ENCODE measurements around the gene CT45A7. TPM values are rescaled to one million over a fixed set of nuclear protein-coding genes. Genes with fewer than 3 reads are reported as not detected.
"Not testable (repeated sequence)": the region's sequence is repeated elsewhere in the genome, so short reads cannot be mapped to it uniquely, and the experiment has no call there.

CT45A7 gene, protein sequence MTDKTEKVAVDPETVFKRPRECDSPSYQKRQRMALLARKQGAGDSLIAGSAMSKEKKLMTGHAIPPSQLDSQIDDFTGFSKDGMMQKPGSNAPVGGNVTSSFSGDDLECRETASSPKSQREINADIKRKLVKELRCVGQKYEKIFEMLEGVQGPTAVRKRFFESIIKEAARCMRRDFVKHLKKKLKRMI
- not detected for total RNA-seq
- long read RNA-seq: 0 reads

DNA sequence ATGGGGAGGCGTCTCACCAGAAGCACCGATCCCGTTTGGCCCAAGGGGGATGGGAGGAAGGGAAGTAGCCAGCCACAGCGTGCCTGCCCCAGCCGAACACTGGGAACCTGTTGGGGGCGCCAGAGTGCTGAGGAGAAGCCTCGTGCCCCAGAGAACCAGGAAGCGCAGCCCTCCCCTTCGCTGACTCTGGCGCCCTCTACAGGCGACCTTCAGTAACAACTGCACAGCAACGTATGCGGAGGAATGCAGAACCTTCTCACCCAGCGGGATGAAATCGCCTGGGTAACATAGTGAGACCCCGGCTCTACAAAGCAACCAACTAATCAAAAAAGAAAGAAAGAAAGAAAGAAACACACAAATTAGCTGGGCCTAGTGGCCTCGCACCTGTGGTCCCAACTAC lies at the start of gene CT45A7:
TSS of gene CT45A7 (minus strand) at position 101 of the 400 bp plus-strand sequence. CDS start 3,747 bp downstream, outside the sequence.
- intact Hi-C loops (cut with DNase I); DNase-seq (ENCODE audit: low spot score): not testable (repeated sequence)

DNA sequence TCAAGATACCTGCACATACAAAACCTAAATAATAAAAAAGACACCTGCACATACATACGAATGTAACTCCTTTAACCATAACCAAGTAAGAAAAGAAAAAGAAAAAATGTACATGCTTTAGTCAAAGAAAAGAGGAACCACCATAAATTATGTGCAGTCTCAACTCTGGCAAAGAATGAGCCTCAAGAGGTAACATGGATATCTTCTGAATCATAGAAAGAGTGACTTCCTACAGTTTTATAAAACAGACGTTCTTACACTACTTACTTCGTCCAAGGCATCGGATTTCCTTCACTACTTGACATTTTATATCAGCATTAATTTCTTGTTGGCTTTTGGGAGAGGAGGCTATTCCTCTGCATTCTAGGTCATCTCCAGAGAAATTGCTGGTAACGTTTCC lies 45.7 kb upstream of the CT45A7 start:
- DNase-seq (ENCODE audit: low spot score); intact Hi-C loops (cut with DNase I): not testable (repeated sequence)

DNA sequence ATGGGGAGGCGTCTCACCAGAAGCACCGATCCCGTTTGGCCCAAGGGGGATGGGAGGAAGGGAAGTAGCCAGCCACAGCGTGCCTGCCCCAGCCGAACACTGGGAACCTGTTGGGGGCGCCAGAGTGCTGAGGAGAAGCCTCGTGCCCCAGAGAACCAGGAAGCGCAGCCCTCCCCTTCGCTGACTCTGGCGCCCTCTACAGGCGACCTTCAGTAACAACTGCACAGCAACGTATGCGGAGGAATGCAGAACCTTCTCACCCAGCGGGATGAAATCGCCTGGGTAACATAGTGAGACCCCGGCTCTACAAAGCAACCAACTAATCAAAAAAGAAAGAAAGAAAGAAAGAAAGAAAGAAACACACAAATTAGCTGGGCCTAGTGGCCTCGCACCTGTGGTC lies 34.6 kb upstream of the CT45A7 start, which contains the start of gene CT45A9:
TSS of gene CT45A9 (minus strand) at position 101 of the 400 bp plus-strand sequence. CDS start 3,751 bp downstream, outside the sequence.
- DNase-seq (ENCODE audit: low spot score): not testable (repeated sequence)

DNA sequence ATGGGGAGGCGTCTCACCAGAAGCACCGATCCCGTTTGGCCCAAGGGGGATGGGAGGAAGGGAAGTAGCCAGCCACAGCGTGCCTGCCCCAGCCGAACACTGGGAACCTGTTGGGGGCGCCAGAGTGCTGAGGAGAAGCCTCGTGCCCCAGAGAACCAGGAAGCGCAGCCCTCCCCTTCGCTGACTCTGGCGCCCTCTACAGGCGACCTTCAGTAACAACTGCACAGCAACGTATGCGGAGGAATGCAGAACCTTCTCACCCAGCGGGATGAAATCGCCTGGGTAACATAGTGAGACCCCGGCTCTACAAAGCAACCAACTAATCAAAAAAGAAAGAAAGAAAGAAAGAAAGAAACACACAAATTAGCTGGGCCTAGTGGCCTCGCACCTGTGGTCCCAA lies 17.4 kb upstream of the CT45A7 start, which contains the start of gene CT45A8:
TSS of gene CT45A8 (minus strand) at position 101 of the 400 bp plus-strand sequence. CDS start 3,755 bp downstream, outside the sequence.
- DNase-seq (ENCODE audit: low spot score); intact Hi-C loops (cut with DNase I): not testable (repeated sequence)

More for the DNA sequence above, 34.6 kb upstream of the CT45A7 start, which contains the start of gene CT45A9:
- intact Hi-C loops (cut with DNase I): not testable (repeated sequence)

DNA sequence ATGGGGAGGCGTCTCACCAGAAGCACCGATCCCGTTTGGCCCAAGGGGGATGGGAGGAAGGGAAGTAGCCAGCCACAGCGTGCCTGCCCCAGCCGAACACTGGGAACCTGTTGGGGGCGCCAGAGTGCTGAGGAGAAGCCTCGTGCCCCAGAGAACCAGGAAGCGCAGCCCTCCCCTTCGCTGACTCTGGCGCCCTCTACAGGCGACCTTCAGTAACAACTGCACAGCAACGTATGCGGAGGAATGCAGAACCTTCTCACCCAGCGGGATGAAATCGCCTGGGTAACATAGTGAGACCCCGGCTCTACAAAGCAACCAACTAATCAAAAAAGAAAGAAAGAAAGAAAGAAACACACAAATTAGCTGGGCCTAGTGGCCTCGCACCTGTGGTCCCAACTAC lies 17.2 kb downstream of the CT45A7 start, which contains the start of gene CT45A2:
TSS of gene CT45A2 (minus strand) at position 101 of the 400 bp plus-strand sequence. CDS start 3,747 bp downstream, outside the sequence.
- DNase-seq (ENCODE audit: low spot score); intact Hi-C loops (cut with DNase I): not testable (repeated sequence)

DNA sequence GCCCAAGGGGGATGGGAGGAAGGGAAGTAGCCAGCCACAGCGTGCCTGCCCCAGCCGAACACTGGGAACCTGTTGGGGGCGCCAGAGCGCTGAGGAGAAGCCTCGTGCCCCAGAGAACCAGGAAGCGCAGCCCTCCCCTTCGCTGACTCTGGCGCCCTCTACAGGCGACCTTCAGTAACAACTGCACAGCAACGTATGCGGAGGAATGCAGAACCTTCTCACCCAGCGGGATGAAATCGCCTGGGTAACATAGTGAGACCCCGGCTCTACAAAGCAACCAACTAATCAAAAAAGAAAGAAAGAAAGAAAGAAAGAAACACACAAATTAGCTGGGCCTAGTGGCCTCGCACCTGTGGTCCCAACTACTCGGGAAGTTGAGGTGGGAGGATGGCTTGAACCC lies 34.4 kb downstream of the CT45A7 start, which contains the start of gene CT45A6:
TSS of gene CT45A6 (minus strand) at position 101 of the 400 bp plus-strand sequence. CDS start 3,794 bp downstream, outside the sequence.
- intact Hi-C loops (cut with DNase I); DNase-seq (ENCODE audit: low spot score): not testable (repeated sequence)

DNA sequence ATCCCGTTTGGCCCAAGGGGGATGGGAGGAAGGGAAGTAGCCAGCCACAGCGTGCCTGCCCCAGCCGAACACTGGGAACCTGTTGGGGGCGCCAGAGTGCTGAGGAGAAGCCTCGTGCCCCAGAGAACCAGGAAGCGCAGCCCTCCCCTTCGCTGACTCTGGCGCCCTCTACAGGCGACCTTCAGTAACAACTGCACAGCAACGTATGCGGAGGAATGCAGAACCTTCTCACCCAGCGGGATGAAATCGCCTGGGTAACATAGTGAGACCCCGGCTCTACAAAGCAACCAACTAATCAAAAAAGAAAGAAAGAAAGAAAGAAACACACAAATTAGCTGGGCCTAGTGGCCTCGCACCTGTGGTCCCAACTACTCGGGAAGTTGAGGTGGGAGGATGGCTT lies 51.7 kb downstream of the CT45A7 start, which contains the start of gene CT45A5:
TSS of gene CT45A5 (minus strand) at position 101 of the 400 bp plus-strand sequence. CDS start 3,774 bp downstream, outside the sequence.
- intact Hi-C loops (cut with DNase I); DNase-seq (ENCODE audit: low spot score): not testable (repeated sequence)

Other genes with a start within 250 kb of the CT45A7 start
- not detected for gene CT45A1, start 123.6 kb downstream of the CT45A7 start, total RNA-seq
- gene CT45A3, start 69.1 kb downstream of the CT45A7 start, total RNA-seq: not detected
- not detected for gene CT45A5, start 51.8 kb downstream of the CT45A7 start, total RNA-seq
- not detected for gene CT45A6, start 34.5 kb downstream of the CT45A7 start, total RNA-seq
- not detected for gene CT45A2, start 17.3 kb downstream of the CT45A7 start, total RNA-seq
- not detected for gene CT45A8, start 17.3 kb upstream of the CT45A7 start, total RNA-seq
- gene CT45A9, start 34.5 kb upstream of the CT45A7 start, total RNA-seq: not detected
- gene CT45A10, start 56.2 kb upstream of the CT45A7 start, total RNA-seq: not detected
- not detected for gene SAGE1, start 56.4 kb upstream of the CT45A7 start, total RNA-seq
- 29.5 TPM for gene MMGT1, start 136.7 kb upstream of the CT45A7 start, total RNA-seq
- gene SLC9A6, start 148.2 kb upstream of the CT45A7 start, total RNA-seq: 12.5 TPM